SK-N-SH (cell line): Measurements from ENCODE around the gene PLEKHA3. TPM values are rescaled to one million over a fixed set of nuclear protein-coding genes. Genes with fewer than 3 reads are reported as not detected.

Experiments
- CTCF ChIA-PET: fragments of 300-600, 350-600 bp; formaldehyde crosslinking; extraction: SDS; loops from one replicate; lab custom pipeline; 2021; lab: Yijun Ruan, JAX
- POLR2A ChIA-PET: fragments of 350-600 bp; sonication (Branson Sonifier 250); formaldehyde crosslinking; extraction: SDS; loops from one replicate; lab custom pipeline; 2020; ENCODE audit warnings: antibody characterized with exemption, inconsistent platforms; lab: Yijun Ruan, JAX
- DNase-seq: peaks from one replicate; pipeline ENCODE4 v3.0.0; 2012
- H2AFZ ChIP-seq: fragments of 200-600 bp; sonication (generic); 2 replicates; pipeline ENCODE4 v1.8.1; 2016; ENCODE audit warnings: antibody characterized with exemption, mild to moderate bottlenecking, low read depth
- H3F3A ChIP-seq: fragments of 200-600 bp; sonication (generic); replicated peaks from 2 replicates; pipeline ENCODE3; 2016; ENCODE audit warnings: antibody characterized with exemption, mild to moderate bottlenecking; ENCODE audit not compliant: insufficient read depth
- H3K27ac ChIP-seq, 2 experiments: fragments of 200-500 bp in 1 of 2; fragments of 200-600 bp in 1 of 2; sonication (Bioruptor generic) in 1 of 2; sonication (generic), shearing (Covaris generic) in 1 of 2; 2 replicates each; pipeline versions ENCODE4 v1.5.1 to v1.6.1; 2014 to 2016; ENCODE audit warnings: low read depth in 2 of 2, inconsistent platforms in 1 of 2, low read length in 1 of 2, mild to moderate bottlenecking in 1 of 2, mixed read lengths in 1 of 2
- H3K27me3 ChIP-seq: fragments of 200-600 bp; sonication (generic), shearing (Covaris generic); 2 replicates; pipeline ENCODE4 v1.6.1; 2016; ENCODE audit warnings: mixed run types; ENCODE audit not compliant: insufficient read depth
- H3K36me3 ChIP-seq, 2 experiments: fragments of 200-500 bp in 1 of 2; fragments of 200-600 bp in 1 of 2; sonication (Bioruptor generic) in 1 of 2; sonication (generic) in 1 of 2; replicated peaks in 1 of 2; 2 replicates each; pipeline versions ENCODE3 to v1.5.1; 2014 to 2016; ENCODE audit warnings: low read length in 1 of 2, mild to moderate bottlenecking in 1 of 2; ENCODE audit not compliant: insufficient read depth in 2 of 2, control insufficient read depth in 1 of 2
- H3K4me1 ChIP-seq, 2 experiments: fragments of 200-500 bp in 1 of 2; fragments of 200-600 bp in 1 of 2; sonication (Bioruptor generic) in 1 of 2; sonication (generic), shearing (Covaris generic) in 1 of 2; 2 replicates each; pipeline versions ENCODE4 v1.5.1 to v1.6.1; 2014 to 2016; ENCODE audit warnings: low read depth in 1 of 2, low read length in 1 of 2, mixed run types in 1 of 2; ENCODE audit not compliant: insufficient read depth in 2 of 2, control insufficient read depth in 1 of 2
- H3K4me2 ChIP-seq: fragments of 200-600 bp; sonication (generic), shearing (Covaris generic); 2 replicates; pipeline ENCODE4 v1.6.1; 2017; ENCODE audit warnings: mixed run types
- H3K4me3 ChIP-seq, 2 experiments: fragments of 200-500 bp in 1 of 2; fragments of 200-600 bp in 1 of 2; sonication (Bioruptor generic) in 1 of 2; sonication (generic), shearing (Covaris generic) in 1 of 2; 2 replicates each; pipeline versions ENCODE4 v1.5.1 to v1.8.1; 2014 to 2016; ENCODE audit warnings: low read depth in 2 of 2, inconsistent platforms in 1 of 2, low read length in 1 of 2, mild to moderate bottlenecking in 1 of 2, mixed read lengths in 1 of 2, moderate library complexity in 1 of 2
- H3K79me2 ChIP-seq: fragments of 200-600 bp; sonication (generic); 2 replicates; pipeline ENCODE4 v1.8.1; 2017; ENCODE audit warnings: mild to moderate bottlenecking; ENCODE audit not compliant: insufficient read depth
- H3K9ac ChIP-seq: fragments of 200-600 bp; sonication (generic); 2 replicates; pipeline ENCODE4 v1.6.1; 2017; ENCODE audit warnings: mixed run types
- H3K9me2 ChIP-seq: fragments of 200-600 bp; sonication (generic); 2 replicates; pipeline ENCODE4 v1.6.1; 2017; ENCODE audit warnings: mixed run types
- H3K9me3 ChIP-seq: fragments of 200-600 bp; sonication (generic); 2 replicates; pipeline ENCODE4 v1.6.1; 2017; ENCODE audit warnings: mixed run types, mild to moderate bottlenecking, moderate library complexity
- H4K20me1 ChIP-seq: fragments of 200-600 bp; sonication (generic); 2 replicates; pipeline ENCODE4 v1.6.1; 2017; ENCODE audit warnings: mild to moderate bottlenecking, mixed run types; ENCODE audit not compliant: insufficient read depth
- CHD2 ChIP-seq: fragments of 150-350 bp; IDR thresholded peaks from 2 replicates; pipeline ENCODE4 v1.6.1; 2018; ENCODE audit warnings: low read length; ENCODE audit not compliant: partially characterized antibody
- CTCF ChIP-seq: fragments of 200-600 bp; sonication (generic); IDR thresholded peaks from 2 replicates; pipeline ENCODE4 v1.6.1; 2017; ENCODE audit warnings: antibody characterized with exemption, mild to moderate bottlenecking, moderate library complexity
- ELF1 ChIP-seq: IDR thresholded peaks from 2 replicates; pipeline ENCODE4 v1.4.0; 2012
- EP300 ChIP-seq, 2 experiments: IDR thresholded peaks; 2 replicates each; pipeline versions ENCODE4 v1.4.0 to v1.6.1; 2012; ENCODE audit warnings: borderline replicate concordance in 1 of 2, low read depth in 1 of 2, low read length in 1 of 2
- EZH2phosphoT487 ChIP-seq: fragments of 200-600 bp; sonication (generic); IDR thresholded peaks from 2 replicates; pipeline ENCODE4 v1.6.1; 2017; ENCODE audit warnings: low read depth, mixed run types, mild to moderate bottlenecking, antibody characterized with exemption, moderate library complexity, borderline replicate concordance
- FOXJ3 ChIP-seq: sonication (generic); formaldehyde crosslinking; IDR thresholded peaks from 2 replicates; pipeline ENCODE4 v1.5.1; 2020; ENCODE audit warnings: mild to moderate bottlenecking, missing genetic modification reagents
- GABPA ChIP-seq: IDR thresholded peaks from 2 replicates; pipeline ENCODE4 v1.4.0; 2012; ENCODE audit warnings: low read depth, mild to moderate bottlenecking
- GATA2 ChIP-seq: sonication (generic); formaldehyde crosslinking; IDR thresholded peaks from 2 replicates; pipeline ENCODE4 v1.5.0; 2020; ENCODE audit warnings: mild to moderate bottlenecking, missing genetic modification reagents
- MXI1 ChIP-seq: IDR thresholded peaks from 2 replicates; pipeline ENCODE4 v1.6.1; 2012; ENCODE audit warnings: mild to moderate bottlenecking, low read depth, low read length, improper control_type of control experiment
- NFIC ChIP-seq: IDR thresholded peaks from 2 replicates; pipeline ENCODE4 v1.4.0; 2012; ENCODE audit warnings: borderline replicate concordance
- POLR2AphosphoS5 ChIP-seq: IDR thresholded peaks from 2 replicates; pipeline ENCODE4 v1.6.1; 2012; ENCODE audit warnings: low read depth, low read length
- RCOR1 ChIP-seq: fragments of 150-350 bp; IDR thresholded peaks from 2 replicates; pipeline ENCODE4 v1.6.1; 2017; ENCODE audit warnings: antibody characterized with exemption, low read length
- RXRA ChIP-seq: IDR thresholded peaks from 2 replicates; pipeline ENCODE4 v1.4.0; 2012; ENCODE audit warnings: low read depth, mild to moderate bottlenecking, borderline replicate concordance
- SIN3A ChIP-seq: IDR thresholded peaks from 2 replicates; pipeline ENCODE4 v1.6.1; 2012; ENCODE audit warnings: low read depth, mild to moderate bottlenecking, low read length, moderate library complexity, borderline replicate concordance
- SMC3 ChIP-seq: IDR thresholded peaks from 2 replicates; pipeline ENCODE4 v1.6.1; 2012; ENCODE audit warnings: low read depth, low read length, improper control_type of control experiment
- TAF1 ChIP-seq: IDR thresholded peaks from 2 replicates; pipeline ENCODE4 v1.6.1; 2012; ENCODE audit warnings: low read depth, mild to moderate bottlenecking, low read length, moderate library complexity, borderline replicate concordance
- TCF12 ChIP-seq: IDR thresholded peaks from 2 replicates; pipeline ENCODE4 v1.4.0; 2012
- USF1 ChIP-seq: IDR thresholded peaks from 2 replicates; pipeline ENCODE4 v1.4.0; 2012; ENCODE audit warnings: low read depth, borderline replicate concordance
- ZBTB33 ChIP-seq: IDR thresholded peaks from 2 replicates; pipeline ENCODE4 v1.4.0; 2012; ENCODE audit warnings: low read depth, borderline replicate concordance
- WGBS: methylation state at CpG from one replicate; pipeline ENCODE4 v1.1.6; 2017; ENCODE audit warnings: low lambda C conversion rate; 5-methylcytosine and 5-hydroxymethylcytosine counted together
- polyA plus RNA-seq, 3 experiments: library from polyadenylated mRNA; depleted of rRNA; stranded (reverse); fragments of >200 nt; gene quantifications; 2 replicates each; pipeline ENCODE4 v1.2.3, GENCODE V29; 2012
- TF ChIP-seq, protein P1 (sequence below): IDR thresholded peaks from 2 replicates; pipeline ENCODE4 v1.4.0; 2012; ENCODE audit warnings: low read depth

Gene PLEKHA3
- polyA plus RNA-seq, 1 of the 3 experiments (the other 2 are of a cell fraction), result 5.7 TPM

DNA sequence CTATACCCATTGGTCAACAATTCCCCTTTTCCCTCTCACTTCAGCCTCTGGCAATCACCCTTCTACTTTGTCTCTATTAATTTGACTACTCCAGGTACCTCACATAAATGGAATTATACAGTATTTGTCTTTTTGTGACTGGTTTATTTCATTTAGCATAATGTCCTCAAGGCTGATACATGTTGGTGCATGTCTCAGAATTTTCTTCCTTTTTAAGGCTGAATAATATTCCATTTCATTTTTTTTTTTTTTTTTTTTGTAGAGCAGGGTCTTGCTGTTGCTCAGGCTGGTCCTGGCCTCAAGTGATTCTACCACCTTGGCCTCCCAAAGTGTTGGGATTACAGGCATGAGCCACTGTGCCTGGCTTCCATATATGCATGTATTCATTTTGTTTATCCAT, 3.8 kb upstream of the PLEKHA3 start:
- peaks cover 6% of the 10 kb centered on the region for H4K20me1 ChIP-seq
- peaks cover 60% of the 10 kb centered on the region for H3K79me2 ChIP-seq
- no peak overlapping the region; a peak in 1 of 4 replicates for H3K4me3 ChIP-seq
- DNase-seq, result no peak
- ChIA-PET POLR2A (no interaction called here), CTCF (no interaction called here)
- 0 out of 2 replicates have a peak overlapping the region, but pooled peaks have one; percentile 80 for H3K4me2 ChIP-seq
- no peak overlapping the region for H2AFZ ChIP-seq
- peaks cover 7 to 19% of the 10 kb centered on the region in 2 experiments for H3K4me1 ChIP-seq
- no peak overlapping the region for H3K9ac ChIP-seq
- H3K9me2 ChIP-seq, result no peaks in the 10 kb centered on the region
- peaks cover 0 to 5% of the 10 kb centered on the region in 2 experiments for H3K36me3 ChIP-seq
- no peaks in the 10 kb centered on the region for H3K9me3 ChIP-seq
- TF ChIP-seq CTCF, result no peak
- TF ChIP-seq USF1, result no peak
- TF ChIP-seq EZH2phosphoT487, result no peak
- no peak for TF ChIP-seq GABPA
- TF ChIP-seq EP300 (IDR thresholded peaks at IDR 0.05; ENCODE audit: borderline replicate concordance in 1 of 2, low read depth in 1 of 2, low read length in 1 of 2), result no peak
- TF ChIP-seq TAF1, result no peak
- H3K27ac ChIP-seq, result no peak overlapping the region
- H3F3A ChIP-seq, result peaks cover 19% of the 10 kb centered on the region
- H3K27me3 ChIP-seq, result no peaks in the 10 kb centered on the region

DNA sequence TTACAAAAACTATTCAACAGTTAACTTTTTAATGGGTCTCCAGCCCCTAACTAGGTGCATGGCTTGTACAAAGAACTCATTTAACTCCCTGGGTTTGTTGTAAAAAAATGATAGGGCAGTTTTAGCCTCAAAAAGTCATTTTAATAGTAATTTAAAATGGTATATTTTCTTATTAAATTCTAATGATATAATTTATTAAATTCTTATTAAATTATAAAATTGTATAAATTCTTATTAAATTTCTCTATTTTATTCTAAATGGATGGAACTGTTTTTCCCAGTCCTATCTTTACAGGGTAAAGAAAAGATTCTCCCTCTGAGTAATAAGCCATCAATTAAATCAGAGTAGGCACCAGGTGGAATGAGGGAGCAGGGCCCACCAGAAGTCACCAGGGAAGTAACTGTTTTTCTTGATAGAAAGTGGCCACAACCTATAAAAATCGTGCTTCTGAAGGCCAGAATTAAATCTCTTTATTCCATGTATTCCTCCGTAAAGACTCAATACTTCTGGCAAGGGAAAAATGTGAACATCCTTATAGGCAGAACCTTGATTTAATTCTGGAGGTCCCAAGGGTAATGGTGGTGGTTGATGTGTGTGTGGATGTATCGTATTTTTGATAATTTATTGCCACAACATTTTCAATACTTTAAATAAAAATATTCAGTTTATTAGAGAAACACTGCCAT, 2.7 kb upstream of the PLEKHA3 start:
- Histone ChIP-seq H3K79me2 (peaks cover 60% of the 10 kb centered on the region), H3K4me1 (peaks cover 13 to 26% of the 10 kb centered on the region in 2 experiments), H4K20me1 (peaks cover 17% of the 10 kb centered on the region), H3F3A (peaks cover 19% of the 10 kb centered on the region), H3K4me2 (peak overlapping the region; percentile 80), H3K9ac (peak overlapping the region; percentile 89), H3K27me3 (no peaks in the 10 kb centered on the region), H3K9me3 (no peaks in the 10 kb centered on the region), H2AFZ (peak overlapping the region; percentile 95), H3K9me2 (no peaks in the 10 kb centered on the region), H3K27ac (peak overlapping the region; percentile 78 to 91), H3K36me3 (peaks cover 0 to 5% of the 10 kb centered on the region in 2 experiments), H3K4me3 (peak overlapping the region; percentile 62 to 93)
- peak; percentile 34 for DNase-seq
- ChIA-PET CTCF (interaction anchor here (0.6 kb wide), 1 partner anchor 19 kb away, joined by 3 read pairs; no protein-coding TSS in a partner anchor), POLR2A (no interaction called here)
- under 1% methylated on average over 3 of the region's 3 CpGs for WGBS
- no peak for TF ChIP-seq TAF1
- no peak for TF ChIP-seq SIN3A
- TF ChIP-seq MXI1, result no peak
- no peak for TF ChIP-seq RCOR1
- no peak for TF ChIP-seq FOXJ3 (CRISPR knock-in tag)
- TF ChIP-seq POLR2AphosphoS5, result no peak
- no peak for TF ChIP-seq NFIC
- TF ChIP-seq GATA2, result no peak
- TF ChIP-seq TCF12, result no peak
- no peak for TF ChIP-seq CHD2
- TF ChIP-seq ELF1, result no peak
- TF ChIP-seq EZH2phosphoT487, result no peak
- TF ChIP-seq USF1, result no peak
- TF ChIP-seq EP300 (IDR thresholded peaks at IDR 0.05; ENCODE audit: borderline replicate concordance in 1 of 2, low read depth in 1 of 2, low read length in 1 of 2), result no peak
- no peak for TF ChIP-seq RXRA
- TF ChIP-seq ZBTB33, result no peak
- TF ChIP-seq, protein P1, sequence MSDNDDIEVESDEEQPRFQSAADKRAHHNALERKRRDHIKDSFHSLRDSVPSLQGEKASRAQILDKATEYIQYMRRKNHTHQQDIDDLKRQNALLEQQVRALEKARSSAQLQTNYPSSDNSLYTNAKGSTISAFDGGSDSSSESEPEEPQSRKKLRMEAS, result no peak
- no peak for TF ChIP-seq SMC3
- no peak for TF ChIP-seq GABPA
